Kidney (tissue), 14 donors: ENCODE data around the gene AP4S1. TPM values are rescaled to one million over a fixed set of nuclear protein-coding genes. Genes with fewer than 3 reads are reported as not detected.

ENCODE experiments used
- DNase-seq, 5 donors: peaks; one replicate each; pipeline ENCODE4 v3.0.0-alpha.2; 2013 to 2020
- FAIRE-seq: peaks from 2 replicates; lab custom pipeline; 2012; peaks lifted over from hg19 to GRCh38; lab: Jason Lieb, UNC
- H3K27ac ChIP-seq, 2 donors: one replicate each; pipeline ENCODE4 v1.7.0; 2013; ENCODE audit warnings: low read depth in 2 of 2, low read length in 2 of 2, inconsistent platforms in 1 of 2
- H3K27me3 ChIP-seq: one replicate; pipeline ENCODE4 v1.7.1; 2013; ENCODE audit warnings: low read length, inconsistent platforms; ENCODE audit not compliant: control insufficient read depth, insufficient read depth
- H3K36me3 ChIP-seq, 3 donors: one replicate each; pipeline versions ENCODE4 v1.7.0 to v1.7.1; 2013; ENCODE audit warnings: low read length in 3 of 3, control low read depth in 1 of 3, inconsistent platforms in 1 of 3; ENCODE audit not compliant: insufficient read depth in 3 of 3, control insufficient read depth in 2 of 3
- H3K4me1 ChIP-seq, 3 donors: one replicate each; pipeline versions ENCODE4 v1.7.0 to v1.7.1; 2013; ENCODE audit warnings: low read length in 3 of 3, inconsistent platforms in 1 of 3, low read depth in 1 of 3; ENCODE audit not compliant: control insufficient read depth in 2 of 3, insufficient read depth in 2 of 3
- H3K4me3 ChIP-seq, 3 donors: one replicate each; pipeline versions ENCODE4 v1.7.0 to v1.8.1; 2013; ENCODE audit warnings: low read length in 3 of 3, control low read depth in 1 of 3, inconsistent platforms in 1 of 3
- H3K9ac ChIP-seq, 3 donors: one replicate each; pipeline versions ENCODE4 v1.7.0 to v1.7.1; 2013; ENCODE audit warnings: low read length in 3 of 3, control low read depth in 1 of 3, inconsistent platforms in 1 of 3
- H3K9me3 ChIP-seq, 3 donors: one replicate each; pipeline versions ENCODE4 v1.7.0 to v1.7.1; 2013; ENCODE audit warnings: low read length in 3 of 3, control low read depth in 1 of 3, inconsistent platforms in 1 of 3; ENCODE audit not compliant: control insufficient read depth in 2 of 3, insufficient read depth in 1 of 3
- CTCF ChIP-seq: IDR thresholded peaks from 3 replicates; pipeline ENCODE4 v1.5.1; 2012; ENCODE audit warnings: mild to moderate bottlenecking, moderate library complexity, borderline replicate concordance; ENCODE audit not compliant: insufficient read depth; ENCODE audit errors: extremely low read depth
- intact Hi-C: fragments of 100-400 bp; cut with DNase I; formaldehyde crosslinking; loops from one replicate; pipeline ENCODE4 v1.11.1; 2022
- polyA plus RNA-seq: library from polyadenylated mRNA; stranded (reverse); fragments of 350-450 nt; fragmentation: Illumina TruSeq; extraction: RNeasy Lipid Tissue Mini Kit (QIAGEN cat#74804); gene quantifications from one replicate; pipeline ENCODE4 v1.2.3, GENCODE V29; 2014; ENCODE audit warnings: low read depth, low replicate concordance; ENCODE audit not compliant: insufficient read depth
- total RNA-seq: library from RNA; stranded (reverse); fragmentation: NEBNext Ultra II Directional; extraction: Animal tissue kit (Norgen Biotek cat#: 25700); gene quantifications from one replicate; pipeline ENCODE4 v1.2.1, GENCODE V29; 2021
- donor health status: control.
- donor health status: control.
- donor health status: control.
- donor health status: control.
- donor health status: control.
- donor health status: DM: yes; HTN: yes; CAD: no.
- donor health status: Normal renal cell carcinoma (clear cell type).

Gene AP4S1
- total and polyA plus RNA-seq, 2 donors from 2014 or later = 9.0 to 12.0 TPM

GRCh38 chr14:31029016-31029970, 3.8 kb downstream of the AP4S1 start:
- no peak overlapping the region for H3K27ac ChIP-seq
- intact Hi-C loops = no loop called here
- no peak overlapping the region for H3K4me3 ChIP-seq
- no peak for TF ChIP-seq CTCF
- no peaks in the 10 kb centered on the region for H3K27me3 ChIP-seq
- H3K9me3 ChIP-seq = no peaks in the 10 kb centered on the region
- peaks cover 0 to 8% (median 6%) of the 10 kb centered on the region in 3 donors for H3K4me1 ChIP-seq
- no peak for FAIRE-seq
- DNase-seq = no peak
- no peak overlapping the region for H3K9ac ChIP-seq
- H3K36me3 ChIP-seq = no peaks in the 10 kb centered on the region

GRCh38 chr14:31030469-31030868, 5.0 kb downstream of the AP4S1 start:
- FAIRE-seq (no peak), DNase-seq (no peak)
- Histone ChIP-seq H3K4me3 (no peak overlapping the region), H3K36me3 (no peaks in the 10 kb centered on the region), H3K4me1 (peaks cover 0 to 8% (median 0%) of the 10 kb centered on the region in 3 donors), H3K9me3 (no peaks in the 10 kb centered on the region), H3K9ac (no peak overlapping the region), H3K27me3 (no peaks in the 10 kb centered on the region), H3K27ac (no peak overlapping the region)
- TF ChIP-seq CTCF = no peak
- intact Hi-C loops = no loop called here

DNA sequence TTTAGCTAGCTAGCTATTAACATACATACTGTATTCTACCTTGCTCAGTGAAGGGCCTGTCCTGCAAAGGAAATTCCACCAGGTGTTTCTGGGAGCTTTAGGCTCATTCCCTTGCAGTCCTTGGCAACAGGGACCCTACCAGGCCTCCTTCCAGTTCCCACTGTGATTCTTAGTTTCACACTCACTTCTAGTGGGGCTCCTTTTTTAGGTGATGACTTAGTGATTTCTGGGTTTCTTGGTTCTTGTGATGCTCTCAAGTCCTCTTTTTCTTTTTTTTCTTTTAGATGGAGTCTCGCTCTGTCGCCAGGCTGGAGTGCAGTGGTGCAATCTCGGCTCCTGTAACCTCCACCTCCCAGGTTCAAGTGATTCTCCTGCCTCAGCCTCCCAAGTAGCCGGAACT, 11.1 kb downstream of the AP4S1 start:
- no peak for FAIRE-seq
- intact Hi-C loops = no loop called here

More for the DNA sequence above, 11.1 kb downstream of the AP4S1 start:
- H3K4me1 ChIP-seq = peaks cover 0 to 8% (median 0%) of the 10 kb centered on the region in 3 donors
- TF ChIP-seq CTCF = no peak
- no peak overlapping the region for H3K4me3 ChIP-seq
- H3K27ac ChIP-seq = no peak overlapping the region
- H3K9ac ChIP-seq = no peak overlapping the region
- H3K9me3 ChIP-seq = no peaks in the 10 kb centered on the region
- H3K36me3 ChIP-seq = no peaks in the 10 kb centered on the region
- H3K27me3 ChIP-seq = no peaks in the 10 kb centered on the region
- DNase-seq = no peak
